Body of pancreas (tissue), 4 donors: ENCODE results near the gene LTA. TPM values are rescaled to one million over a fixed set of nuclear protein-coding genes. Genes with fewer than 3 reads are reported as not detected.
"Not testable (repeated sequence)": the region's sequence is repeated elsewhere in the genome, so short reads cannot be mapped to it uniquely, and the experiment has no call there.

Experiments used
- ATAC-seq: fragments of 150-250 bp; one replicate; pipeline ENCODE4 v1.9.1; 2016
- DNase-seq, 4 donors: peaks; one replicate each; pipeline ENCODE4 v3.0.0-alpha.2; 2019
- H3K27ac ChIP-seq, 4 donors: fragments of 200-600 bp; sonication (generic); 1 replicate in 3 of 4; 2 replicates in 1 of 4; pipeline versions ENCODE4 v1.5.1 to v1.6.1; 2016 to 2019; ENCODE audit warnings: mild to moderate bottlenecking in 1 of 4, mixed read lengths in 1 of 4, moderate library complexity in 1 of 4
- H3K27me3 ChIP-seq, 2 donors: fragments of 200-600 bp; sonication (generic); one replicate each; pipeline ENCODE4 v1.6.0; 2016; ENCODE audit warnings: mild to moderate bottlenecking in 1 of 2
- H3K36me3 ChIP-seq, 2 donors: fragments of 200-600 bp; sonication (generic); replicated peaks in 1 of 2; 2 replicates each; pipeline ENCODE4 v1.5.1; 2016; ENCODE audit warnings: low read depth in 2 of 2; ENCODE audit not compliant: insufficient read depth in 1 of 2
- H3K4me1 ChIP-seq: fragments of 200-600 bp; sonication (generic); one replicate; pipeline ENCODE4 v1.6.0; 2016
- H3K4me3 ChIP-seq, 2 donors: fragments of 200-600 bp; sonication (generic); 1 replicate in 1 of 2; 2 replicates in 1 of 2; pipeline ENCODE4 v1.5.1; 2016 to 2019
- H3K9me3 ChIP-seq, 3 donors: fragments of 200-600 bp; sonication (generic); 1 replicate in 2 of 3; 2 replicates in 1 of 3; pipeline ENCODE4 v1.5.1; 2016
- CTCF ChIP-seq, 7 experiments: fragments of 450-650 bp in 4 of 7; fragments of 200-600 bp in 3 of 7; sonication (generic) in 3 of 7; IDR thresholded peaks; one replicate each; pipeline ENCODE4 v1.5.1; 2016 to 2019; ENCODE audit warnings: antibody characterized with exemption in 7 of 7
- POLR2A ChIP-seq, 3 donors: fragments of 450-650 bp; IDR thresholded peaks; one replicate each; pipeline ENCODE4 v1.6.1; 2016; ENCODE audit warnings: antibody characterized with exemption in 3 of 3, mild to moderate bottlenecking in 2 of 3
- WGBS, 2 donors: methylation state at CpG; one replicate each; pipeline ENCODE4 v1.1.5; 2017; 5-methylcytosine and 5-hydroxymethylcytosine counted together
- intact Hi-C: fragments of 100-400 bp; cut with DNase I; formaldehyde crosslinking; loops from one replicate; pipeline ENCODE4 v1.15.1; 2023
- total RNA-seq, 2 donors: library from RNA; depleted of rRNA; stranded (reverse); fragments of >200 nt; gene quantifications; one replicate each; pipeline ENCODE4 v1.1.0, GENCODE V29; 2016

LTA gene
- total RNA-seq, 2 donors from 2014 or later = not detected

GRCh38 chr6:31588871-31589650 is 17.0 kb downstream of the LTA start:
- DNase-seq (no peak), ATAC-seq (no peak)
- H3K9me3 ChIP-seq = no peaks in the 10 kb centered on the region
- WGBS, 2 donors = 36 to 46% methylated on average over 9 of the region's 9 CpGs
- no peak for TF ChIP-seq CTCF (IDR thresholded peaks at IDR 0.05)
- TF ChIP-seq POLR2A (IDR thresholded peaks at IDR 0.05) = no peak
- no peak overlapping the region for H3K4me3 ChIP-seq
- H3K27me3 ChIP-seq = no peaks in the 10 kb centered on the region
- H3K4me1 ChIP-seq = no peaks in the 10 kb centered on the region
- H3K36me3 ChIP-seq = no peaks in the 10 kb centered on the region
- intact Hi-C loops = no loop called here
- H3K27ac ChIP-seq = no peak overlapping the region

- 63 to 69% methylated on average over 5 of the region's 5 CpGs for WGBS, 2 donors
- not testable (repeated sequence) for ATAC-seq
- intact Hi-C loops = loop anchor here (10.0 kb wide), 1 partner anchor 96 kb away; the partner anchor contains the start of gene MICB
Observed at GRCh38 chr6:31590691-31591090, 18.6 kb downstream of the LTA start.

DNA sequence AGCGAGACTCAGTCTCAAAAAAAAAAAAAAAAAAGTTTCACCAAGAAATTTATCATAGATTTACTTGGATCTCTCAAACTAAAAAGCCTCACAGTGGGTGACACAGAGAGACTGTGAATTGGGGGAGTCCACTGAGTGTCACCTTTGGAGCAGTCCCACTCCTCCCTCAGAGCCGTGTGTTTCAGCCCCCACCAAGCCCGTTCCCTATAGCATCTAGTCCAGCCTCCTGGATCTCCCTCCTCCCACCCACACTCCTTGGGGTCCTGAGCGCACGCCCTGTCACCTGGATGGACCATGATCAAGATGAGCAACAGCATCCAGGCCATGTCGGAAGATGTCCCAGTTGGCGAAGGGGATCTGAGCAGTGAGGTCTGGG is 20.3 kb downstream of the LTA start:
- TF ChIP-seq POLR2A (IDR thresholded peaks at IDR 0.05) = no peak
- TF ChIP-seq CTCF (IDR thresholded peaks at IDR 0.05) = no peak
- intact Hi-C loops = loop anchor here (10.0 kb wide), 1 partner anchor 98 kb away; the partner anchor contains the start of gene MICB
- Histone ChIP-seq H3K36me3 (no peaks in the 10 kb centered on the region), H3K4me1 (no peaks in the 10 kb centered on the region), H3K9me3 (no peaks in the 10 kb centered on the region), H3K4me3 (no peak overlapping the region), H3K27me3 (no peaks in the 10 kb centered on the region), H3K27ac (no peak overlapping the region)
- DNase-seq = no peak
- ATAC-seq = no peak
- WGBS, 2 donors = 78 to 87% methylated on average over 7 of the region's 7 CpGs

More at GRCh38 chr6:31590691-31591090, 18.6 kb downstream of the LTA start:
- not testable (repeated sequence) for H3K4me1 ChIP-seq, DNase-seq, H3K36me3 ChIP-seq, H3K27ac ChIP-seq, H3K4me3 ChIP-seq, H3K27me3 ChIP-seq, H3K9me3 ChIP-seq

- Histone ChIP-seq H3K9me3 (no peaks in the 10 kb centered on the region), H3K4me3 (no peak overlapping the region), H3K27me3 (no peaks in the 10 kb centered on the region), H3K27ac (no peak overlapping the region), H3K4me1 (peaks cover 5% of the 10 kb centered on the region), H3K36me3 (no peaks in the 10 kb centered on the region)
- ATAC-seq = no peak
- DNase-seq = no peak
- 22 to 24% methylated on average over 2 of the region's 2 CpGs for WGBS, 2 donors
- intact Hi-C loops = loop anchor here (5.0 to 10.0 kb wide), 2 partner anchors 50 to 102 kb away; partner anchors contain the start of genes ATP6V1G2, MICB and NFKBIL1
- TF ChIP-seq POLR2A (IDR thresholded peaks at IDR 0.05) (no peak), CTCF (IDR thresholded peaks at IDR 0.05) (peak in 5 of 7 experiments; percentile 9 to 43 (median 23))
Observed at GRCh38 chr6:31597006-31597405, 24.9 kb downstream of the LTA start.

GRCh38 chr6:31607317-31607716 is 35.2 kb downstream of the LTA start:
- Histone ChIP-seq H3K9me3 (no peaks in the 10 kb centered on the region), H3K4me3 (no peak overlapping the region), H3K36me3 (no peaks in the 10 kb centered on the region), H3K27ac (no peak overlapping the region), H3K4me1 (no peaks in the 10 kb centered on the region), H3K27me3 (no peaks in the 10 kb centered on the region)
- no peak for TF ChIP-seq CTCF (IDR thresholded peaks at IDR 0.05)
- no peak for TF ChIP-seq POLR2A (IDR thresholded peaks at IDR 0.05)
- ATAC-seq (no peak), DNase-seq (no peak)
- WGBS, 2 donors = 61 to 80% methylated on average over 1 of the region's 1 CpG
- intact Hi-C loops = no loop called here
